Measurements from ENCODE around the gene LAMC3.
A peak's percentile ranks its signal among the peaks of the same experiment; 100 is the strongest.

Gene LAMC3

DNA sequence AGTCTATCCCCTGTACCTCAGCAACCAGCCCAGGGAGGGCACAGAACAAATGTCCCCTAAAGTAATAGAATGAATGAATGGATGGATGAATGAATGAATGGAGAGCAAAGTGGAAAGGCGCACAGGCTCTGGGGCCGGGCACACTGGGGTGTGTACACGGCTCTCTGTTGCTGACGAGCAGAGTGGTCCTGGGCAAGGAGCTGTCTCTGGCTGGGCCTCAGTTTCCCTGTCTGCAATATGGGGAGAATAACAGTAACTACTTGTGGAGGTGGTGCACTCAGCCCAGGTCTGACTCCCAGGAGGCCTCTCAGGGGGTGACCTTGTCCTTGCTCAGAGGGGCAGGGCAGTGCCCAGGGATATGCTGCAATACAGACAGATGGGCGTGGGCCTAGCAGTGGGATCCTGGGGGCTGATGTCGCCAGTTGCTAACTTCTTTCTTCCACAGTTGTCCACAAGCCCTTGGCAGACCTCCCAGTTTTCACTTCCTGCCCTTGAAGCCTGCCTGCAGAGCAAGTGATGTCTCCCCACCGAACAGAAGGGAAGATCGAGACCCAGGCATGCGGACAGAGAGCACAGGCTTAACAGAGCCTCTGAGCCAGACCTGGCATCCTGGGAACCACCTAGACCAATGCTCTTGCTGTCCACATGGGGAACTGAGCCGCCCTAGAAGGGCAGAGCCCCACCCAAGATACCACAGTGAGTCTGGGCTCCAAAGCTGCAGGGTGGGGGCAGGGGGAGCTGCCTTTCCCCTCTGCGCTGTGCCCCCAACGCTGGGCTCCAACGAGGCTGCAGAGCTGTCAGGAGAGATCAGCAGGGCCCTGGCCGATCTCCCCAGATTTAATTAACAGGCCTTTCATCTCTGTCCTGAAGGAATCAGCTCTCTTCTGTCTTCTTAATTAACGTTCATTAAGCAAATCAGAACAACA, 13.6 kb upstream of the LAMC3 start:
- no peak overlapping the region for H3K27ac ChIP-seq
- no peak for DNase-seq
- no peaks in the 10 kb centered on the region for H3K27me3 ChIP-seq (ENCODE audit: insufficient read depth, low read depth, severe bottlenecking)

DNA sequence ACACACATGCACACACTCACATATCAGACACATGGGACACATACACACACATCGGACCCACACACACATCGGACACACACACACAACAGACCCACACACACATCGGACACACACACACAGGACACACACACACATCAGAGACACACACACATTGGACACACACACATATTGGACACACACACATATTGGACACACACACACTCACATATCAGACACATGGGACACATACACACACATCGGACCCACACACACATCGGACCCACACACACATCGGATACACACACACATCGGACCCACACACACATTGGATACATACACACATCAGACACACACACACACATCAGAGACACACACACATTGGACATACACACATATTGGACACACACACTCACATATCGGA, 12.8 kb upstream of the LAMC3 start:
- no peaks in the 10 kb centered on the region for H3K27me3 ChIP-seq (ENCODE audit: insufficient read depth, low read depth, severe bottlenecking)
- no peaks in the 10 kb centered on the region for H3K9me3 ChIP-seq (ENCODE audit: severe bottlenecking)
- TF ChIP-seq, protein P1, sequence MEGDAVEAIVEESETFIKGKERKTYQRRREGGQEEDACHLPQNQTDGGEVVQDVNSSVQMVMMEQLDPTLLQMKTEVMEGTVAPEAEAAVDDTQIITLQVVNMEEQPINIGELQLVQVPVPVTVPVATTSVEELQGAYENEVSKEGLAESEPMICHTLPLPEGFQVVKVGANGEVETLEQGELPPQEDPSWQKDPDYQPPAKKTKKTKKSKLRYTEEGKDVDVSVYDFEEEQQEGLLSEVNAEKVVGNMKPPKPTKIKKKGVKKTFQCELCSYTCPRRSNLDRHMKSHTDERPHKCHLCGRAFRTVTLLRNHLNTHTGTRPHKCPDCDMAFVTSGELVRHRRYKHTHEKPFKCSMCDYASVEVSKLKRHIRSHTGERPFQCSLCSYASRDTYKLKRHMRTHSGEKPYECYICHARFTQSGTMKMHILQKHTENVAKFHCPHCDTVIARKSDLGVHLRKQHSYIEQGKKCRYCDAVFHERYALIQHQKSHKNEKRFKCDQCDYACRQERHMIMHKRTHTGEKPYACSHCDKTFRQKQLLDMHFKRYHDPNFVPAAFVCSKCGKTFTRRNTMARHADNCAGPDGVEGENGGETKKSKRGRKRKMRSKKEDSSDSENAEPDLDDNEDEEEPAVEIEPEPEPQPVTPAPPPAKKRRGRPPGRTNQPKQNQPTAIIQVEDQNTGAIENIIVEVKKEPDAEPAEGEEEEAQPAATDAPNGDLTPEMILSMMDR (IDR thresholded peaks at IDR 0.05; ENCODE audit: low read depth, low read length) = no peak
- H3K36me3 ChIP-seq = no peaks in the 10 kb centered on the region
- H3K4me3 ChIP-seq (ENCODE audit: low read depth, low read length) = no peak overlapping the region
- DNase-seq = no peak
- H3K27ac ChIP-seq = no peak overlapping the region

More for the DNA sequence above, 13.6 kb upstream of the LAMC3 start:
- no peaks in the 10 kb centered on the region for H3K36me3 ChIP-seq
- H3K4me3 ChIP-seq (ENCODE audit: low read depth, low read length) = no peak overlapping the region
- no peaks in the 10 kb centered on the region for H3K9me3 ChIP-seq (ENCODE audit: severe bottlenecking)
- TF ChIP-seq, protein P1 (IDR thresholded peaks at IDR 0.05; ENCODE audit: low read depth, low read length) = no peak

DNA sequence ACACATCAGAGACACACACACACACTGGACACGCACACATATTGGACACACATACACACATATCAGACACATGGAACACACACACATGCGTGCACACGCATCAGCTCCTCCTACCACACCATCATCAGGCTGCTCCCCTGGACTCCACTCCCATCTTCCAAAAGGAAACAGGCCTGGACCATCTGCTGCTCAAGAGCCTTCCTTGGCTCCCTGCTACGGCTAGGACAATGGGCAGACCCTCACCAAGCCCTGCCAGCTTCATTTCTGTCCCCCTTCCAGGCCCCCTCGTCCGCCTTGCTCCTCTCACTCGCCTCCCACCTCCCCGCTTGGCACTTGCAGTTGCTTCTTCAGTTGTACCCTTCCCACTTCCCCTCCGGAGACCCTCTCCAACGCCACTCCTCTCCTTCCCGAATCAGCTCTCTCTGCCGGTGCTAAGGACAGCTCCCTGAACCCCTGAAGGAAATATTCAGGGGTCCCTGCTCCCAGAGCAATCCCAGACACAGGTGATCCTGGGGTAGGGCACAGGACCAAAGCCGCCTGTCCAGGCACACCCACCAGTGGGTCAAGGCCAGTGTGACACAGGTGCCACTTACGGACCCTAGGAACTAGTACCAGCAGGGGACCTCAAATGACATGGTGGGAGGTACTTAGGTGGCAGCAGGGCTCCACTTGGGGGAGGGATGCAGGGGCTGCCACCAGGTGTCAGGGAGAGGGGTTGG, 12.1 kb upstream of the LAMC3 start:
- Histone ChIP-seq H3K36me3 (no peaks in the 10 kb centered on the region), H3K4me3 (ENCODE audit: low read depth, low read length) (no peak overlapping the region), H3K9me3 (ENCODE audit: severe bottlenecking) (no peaks in the 10 kb centered on the region), H3K27me3 (ENCODE audit: insufficient read depth, low read depth, severe bottlenecking) (no peaks in the 10 kb centered on the region), H3K27ac (no peak overlapping the region)
- DNase-seq = no peak
- TF ChIP-seq, protein P1 (IDR thresholded peaks at IDR 0.05; ENCODE audit: low read depth, low read length) = no peak

DNA sequence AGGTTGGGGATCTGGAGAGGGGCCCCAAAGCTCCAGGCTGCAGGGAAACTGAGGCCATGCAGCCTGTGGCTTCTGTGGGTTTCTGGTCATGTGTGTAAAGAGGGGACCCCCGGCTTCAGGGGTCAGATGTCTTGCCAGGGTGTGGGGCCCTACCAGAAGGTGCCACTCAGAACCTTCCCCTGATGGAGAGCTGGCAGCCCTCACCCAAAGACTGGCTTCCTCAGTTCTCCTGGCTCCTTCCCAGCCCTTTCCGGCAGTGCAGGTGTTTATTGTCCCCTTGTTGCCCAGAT, 11.6 kb upstream of the LAMC3 start:
- TF ChIP-seq, protein P1 (IDR thresholded peaks at IDR 0.05; ENCODE audit: low read depth, low read length) = no peak
- no peak overlapping the region for H3K27ac ChIP-seq
- H3K36me3 ChIP-seq = no peaks in the 10 kb centered on the region
- H3K4me3 ChIP-seq (ENCODE audit: low read depth, low read length) = no peak overlapping the region
- no peak for DNase-seq
- no peaks in the 10 kb centered on the region for H3K9me3 ChIP-seq (ENCODE audit: severe bottlenecking)
- H3K27me3 ChIP-seq (ENCODE audit: insufficient read depth, low read depth, severe bottlenecking) = no peaks in the 10 kb centered on the region

DNA sequence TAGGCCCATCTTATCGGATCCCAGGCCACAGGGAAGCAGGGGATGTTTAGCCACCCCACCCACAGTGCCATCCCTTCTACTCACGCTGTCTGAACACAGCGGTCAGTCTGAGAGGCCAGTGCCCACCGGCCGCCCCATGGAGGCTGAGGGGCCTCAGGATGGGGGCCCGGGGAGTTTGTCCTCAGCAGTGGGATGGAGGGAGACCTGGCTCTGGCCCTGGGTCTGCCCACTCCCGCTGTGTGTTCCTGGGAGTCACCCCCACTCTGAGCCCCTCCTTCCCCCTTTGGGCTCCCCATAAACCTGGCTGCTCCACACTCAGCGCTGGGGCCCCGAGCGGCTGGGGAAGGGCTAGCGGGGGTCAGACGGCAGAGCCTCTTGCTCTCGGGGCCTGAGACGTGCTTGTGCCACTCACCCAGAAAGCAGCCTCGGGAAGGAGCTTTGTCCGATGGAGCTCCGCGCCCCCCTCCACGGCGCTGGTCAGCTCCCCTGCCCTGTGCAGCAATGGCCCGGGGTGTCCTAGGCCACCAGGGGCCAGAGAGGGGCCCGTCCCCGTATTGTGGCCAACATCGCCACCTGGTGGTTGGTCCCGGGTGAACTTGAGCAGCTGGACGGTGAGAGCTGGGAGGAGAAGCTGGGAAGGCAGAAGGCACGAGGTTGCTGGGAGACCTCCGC, 10.9 kb upstream of the LAMC3 start:
- no peaks in the 10 kb centered on the region for H3K36me3 ChIP-seq
- TF ChIP-seq, protein P1 (IDR thresholded peaks at IDR 0.05; ENCODE audit: low read depth, low read length) = peak; percentile 95
- H3K9me3 ChIP-seq (ENCODE audit: severe bottlenecking) = no peaks in the 10 kb centered on the region
- H3K27ac ChIP-seq = no peak overlapping the region
- no peaks in the 10 kb centered on the region for H3K27me3 ChIP-seq (ENCODE audit: insufficient read depth, low read depth, severe bottlenecking)
- DNase-seq = peak; percentile 92
- no peak overlapping the region for H3K4me3 ChIP-seq (ENCODE audit: low read depth, low read length)

Data from WERI-Rb-1 (cell line).